HCT116 (cell line): Measurements from ENCODE around the gene CCDC187. TPM values are rescaled to one million over a fixed set of nuclear protein-coding genes. Genes with fewer than 3 reads are reported as not detected.
"Not testable (repeated sequence)": the region's sequence is repeated elsewhere in the genome, so short reads cannot be mapped to it uniquely, and the experiment has no call there.

ENCODE experiments used
- ATAC-seq: fragments of 200-7000 bp; cut with Tn5 transposase; 2 replicates; pipeline ENCODE4 v1.9.1; 2020; ENCODE audit warnings: mild to moderate bottlenecking, moderate library complexity
- BruUV-seq: library from RNA; stranded (reverse); fragments of 400-500 nt; replicated peaks from 2 replicates; lab custom pipeline; 2021; lab: Mats Ljungman, UMichigan
- CTCF ChIA-PET: fragments of 300-600 bp; sonication (Branson Sonifier 250); formaldehyde crosslinking; loops from one replicate; lab custom pipeline; 2021; ENCODE audit warnings: antibody characterized with exemption; lab: Charles Lee
- POLR2A ChIA-PET: fragments of 300-600, 350-600 bp; sonication (Branson Sonifier 250); formaldehyde crosslinking; loops from one replicate; lab custom pipeline; 2021; ENCODE audit warnings: antibody characterized with exemption; lab: Charles Lee
- RAD21 ChIA-PET, 2 experiments: fragments of 300-600 bp; sonication (Branson Sonifier 250); formaldehyde crosslinking; loops; one replicate each; lab custom pipeline; 2023; ENCODE audit warnings: low total read pairs in 2 of 2; ENCODE audit not compliant: uncharacterized antibody in 2 of 2, unreplicated experiment in 2 of 2, low non-redundant PET in 1 of 2; lab: Charles Lee
- DNase-seq: peaks from one replicate; pipeline ENCODE4 v3.0.0-alpha.2; 2010; ENCODE audit warnings: low read depth, low spot score
- H2AFZ ChIP-seq: fragments of 200-600 bp; shearing (Covaris generic), sonication (generic); 2 replicates; pipeline ENCODE4 v1.6.1; 2017; ENCODE audit warnings: low read depth, mixed run types, mixed read lengths, antibody characterized with exemption, low read length; ENCODE audit not compliant: poor library complexity, severe bottlenecking
- H3K27ac ChIP-seq: 2 replicates; pipeline ENCODE4 v1.5.1; 2012; ENCODE audit warnings: low read depth, low read length
- H3K27me3 ChIP-seq: fragments of 200-600 bp; sonication (generic); 2 replicates; pipeline ENCODE4 v1.6.1; 2016; ENCODE audit warnings: mixed run types, low read length, mixed read lengths; ENCODE audit not compliant: insufficient read depth
- H3K36me3 ChIP-seq, 2 experiments: fragments of 200-500 bp in 1 of 2; fragments of 200-600 bp in 1 of 2; sonication (Bioruptor generic) in 1 of 2; sonication (generic) in 1 of 2; 2 replicates each; pipeline versions ENCODE4 v1.5.1 to v1.6.1; 2014 to 2016; ENCODE audit warnings: low read length in 2 of 2, inconsistent platforms in 1 of 2, mixed read lengths in 1 of 2, mixed run types in 1 of 2; ENCODE audit not compliant: insufficient read depth in 2 of 2, control insufficient read depth in 1 of 2
- H3K4me1 ChIP-seq, 2 experiments: fragments of 200-600 bp in 1 of 2; sonication (generic) in 1 of 2; 2 replicates each; pipeline versions ENCODE4 v1.5.1 to v1.6.1; 2012 to 2017; ENCODE audit warnings: low read length in 2 of 2, inconsistent platforms in 1 of 2, mild to moderate bottlenecking in 1 of 2, mixed read lengths in 1 of 2, mixed run types in 1 of 2, moderate library complexity in 1 of 2; ENCODE audit not compliant: insufficient read depth in 2 of 2, control insufficient read depth in 1 of 2
- H3K4me2 ChIP-seq: fragments of 200-600 bp; sonication (generic); 2 replicates; pipeline ENCODE4 v1.6.1; 2017; ENCODE audit warnings: mixed run types, low read length, mixed read lengths
- H3K4me3 ChIP-seq, 2 experiments: fragments of 200-600 bp in 1 of 2; sonication (generic) in 1 of 2; replicated peaks in 1 of 2; 2 replicates each; pipeline ENCODE4 v1.5.1; 2011 to 2016; ENCODE audit warnings: low read length in 2 of 2, control low read depth in 1 of 2, low read depth in 1 of 2, mild to moderate bottlenecking in 1 of 2, mixed read lengths in 1 of 2, mixed run types in 1 of 2
- H3K79me2 ChIP-seq: fragments of 200-600 bp; sonication (generic); 2 replicates; pipeline ENCODE4 v1.6.1; 2017; ENCODE audit warnings: mild to moderate bottlenecking, mixed run types, low read length, moderate library complexity, mixed read lengths; ENCODE audit not compliant: insufficient read depth
- H3K9ac ChIP-seq: fragments of 200-600 bp; sonication (generic); 2 replicates; pipeline ENCODE4 v1.6.1; 2016; ENCODE audit warnings: low read length, mixed read lengths
- H3K9me2 ChIP-seq: fragments of 200-600 bp; sonication (generic), shearing (Covaris generic); 2 replicates; pipeline ENCODE4 v1.6.1; 2017; ENCODE audit warnings: mixed run types, mild to moderate bottlenecking, moderate library complexity; ENCODE audit not compliant: insufficient read depth
- H3K9me3 ChIP-seq, 2 experiments: fragments of 200-500 bp in 1 of 2; fragments of 200-600 bp in 1 of 2; sonication (Bioruptor generic) in 1 of 2; sonication (generic) in 1 of 2; 2 replicates each; pipeline ENCODE4 v1.6.1; 2014 to 2017; ENCODE audit warnings: low read length in 2 of 2, mixed read lengths in 2 of 2, inconsistent platforms in 1 of 2, low read depth in 1 of 2, mild to moderate bottlenecking in 1 of 2, mixed run types in 1 of 2, moderate library complexity in 1 of 2; ENCODE audit not compliant: control insufficient read depth in 1 of 2, insufficient read depth in 1 of 2
- H4K20me1 ChIP-seq: fragments of 200-600 bp; sonication (generic), shearing (Covaris generic); 2 replicates; pipeline ENCODE4 v1.6.1; 2017; ENCODE audit warnings: mixed run types, mild to moderate bottlenecking, moderate library complexity; ENCODE audit not compliant: insufficient read depth
- CBX3 ChIP-seq: IDR thresholded peaks from 2 replicates; pipeline ENCODE4 v1.6.1; 2012; ENCODE audit warnings: low read depth
- CEBPB ChIP-seq: IDR thresholded peaks from 2 replicates; pipeline ENCODE4 v1.6.1; 2012; ENCODE audit warnings: low read depth
- ELF1 ChIP-seq: IDR thresholded peaks from 2 replicates; pipeline ENCODE4 v1.6.1; 2012; ENCODE audit warnings: low read depth, borderline replicate concordance
- SIN3A ChIP-seq: IDR thresholded peaks from 2 replicates; pipeline ENCODE4 v1.6.1; 2012; ENCODE audit warnings: low read depth
- SP1 ChIP-seq: IDR thresholded peaks from 2 replicates; pipeline ENCODE4 v1.6.1; 2012; ENCODE audit warnings: low read depth
- TCF7L2 ChIP-seq: IDR thresholded peaks from 2 replicates; pipeline ENCODE4 v1.7.0; 2011; ENCODE audit warnings: borderline replicate concordance, inconsistent platforms; ENCODE audit not compliant: insufficient read depth, insufficient read length; ENCODE audit errors: extremely low read depth
- ZBTB33 ChIP-seq: IDR thresholded peaks from 2 replicates; pipeline ENCODE4 v1.6.1; 2011; ENCODE audit warnings: mild to moderate bottlenecking, low read length, moderate library complexity; ENCODE audit not compliant: insufficient replicate concordance; ENCODE audit errors: extremely low read depth
- ZNF274 ChIP-seq: fragments of 200-500 bp; sonication (Bioruptor generic); IDR thresholded peaks from 2 replicates; pipeline ENCODE4 v1.6.1; 2014; ENCODE audit warnings: mild to moderate bottlenecking, low read depth, low read length, inconsistent platforms
- intact Hi-C: fragments of 100-400 bp; cut with micrococcal nuclease; formaldehyde crosslinking; loops from 2 replicates; pipeline ENCODE4 v1.10.0; 2022
- total RNA-seq: library from RNA; stranded (reverse); gene quantifications from one replicate; pipeline ENCODE4 v1.2.1, GENCODE V29; 2021; ENCODE audit not compliant: unreplicated experiment
- TF ChIP-seq, protein P1 (sequence below): IDR thresholded peaks from 2 replicates; pipeline ENCODE4 v1.6.1; 2012; ENCODE audit warnings: low read depth

CCDC187 gene
- total RNA-seq, 1 experiment from 2014 or later, result 4.6 TPM

- ChIA-PET CTCF (interaction anchor here (1.6 kb wide), 1 partner anchor 10 kb away, joined by 3 read pairs; no protein-coding TSS in a partner anchor), RAD21 (no interaction called here)
Measured at GRCh38 chr9:136352682-136353081, 48.8 kb upstream of the CCDC187 start.

GRCh38 chr9:136351868-136352267 lies 48.0 kb upstream of the CCDC187 start:
- CTCF ChIA-PET, result interaction anchor here (1.6 kb wide), 1 partner anchor 11 kb away, joined by 3 read pairs; no protein-coding TSS in a partner anchor
- H3K79me2 ChIP-seq, ATAC-seq, H2AFZ ChIP-seq, H3K9ac ChIP-seq, POLR2A ChIA-PET, DNase-seq, H3K36me3 ChIP-seq, H3K27me3 ChIP-seq, H4K20me1 ChIP-seq, H3K27ac ChIP-seq, RAD21 ChIA-PET, H3K4me2 ChIP-seq, H3K9me3 ChIP-seq, BruUV-seq, H3K4me3 ChIP-seq, intact Hi-C loops, H3K9me2 ChIP-seq: not testable (repeated sequence)
- H3K4me1 ChIP-seq, result peaks cover 9 to 22% of the 10 kb centered on the region in 2 experiments; a peak in 3 of 4 replicates

More at GRCh38 chr9:136352682-136353081, 48.8 kb upstream of the CCDC187 start:
- H3K4me1 ChIP-seq, result peaks cover 9 to 22% of the 10 kb centered on the region in 2 experiments; a peak in 3 of 4 replicates
- no TSS peak for BruUV-seq
- H4K20me1 ChIP-seq, result no peaks in the 10 kb centered on the region
- H3K9me3 ChIP-seq, result no peaks in the 10 kb centered on the region
- H3K79me2 ChIP-seq, result no peaks in the 10 kb centered on the region
- no peak overlapping the region for H2AFZ ChIP-seq
- H3K4me2 ChIP-seq, result no peak overlapping the region
- DNase-seq (no peak), ATAC-seq (no peak)
- intact Hi-C loops, result no loop called here
- POLR2A ChIA-PET, result no interaction called here
- no peaks in the 10 kb centered on the region; a peak in 1 of 4 replicates for H3K36me3 ChIP-seq
- TF ChIP-seq SIN3A (no peak), SP1 (no peak), ELF1 (no peak), CEBPB (no peak), TCF7L2 (no peak), ZBTB33 (no peak), ZNF274 (no peak), CBX3 (no peak)
- TF ChIP-seq, protein P1, sequence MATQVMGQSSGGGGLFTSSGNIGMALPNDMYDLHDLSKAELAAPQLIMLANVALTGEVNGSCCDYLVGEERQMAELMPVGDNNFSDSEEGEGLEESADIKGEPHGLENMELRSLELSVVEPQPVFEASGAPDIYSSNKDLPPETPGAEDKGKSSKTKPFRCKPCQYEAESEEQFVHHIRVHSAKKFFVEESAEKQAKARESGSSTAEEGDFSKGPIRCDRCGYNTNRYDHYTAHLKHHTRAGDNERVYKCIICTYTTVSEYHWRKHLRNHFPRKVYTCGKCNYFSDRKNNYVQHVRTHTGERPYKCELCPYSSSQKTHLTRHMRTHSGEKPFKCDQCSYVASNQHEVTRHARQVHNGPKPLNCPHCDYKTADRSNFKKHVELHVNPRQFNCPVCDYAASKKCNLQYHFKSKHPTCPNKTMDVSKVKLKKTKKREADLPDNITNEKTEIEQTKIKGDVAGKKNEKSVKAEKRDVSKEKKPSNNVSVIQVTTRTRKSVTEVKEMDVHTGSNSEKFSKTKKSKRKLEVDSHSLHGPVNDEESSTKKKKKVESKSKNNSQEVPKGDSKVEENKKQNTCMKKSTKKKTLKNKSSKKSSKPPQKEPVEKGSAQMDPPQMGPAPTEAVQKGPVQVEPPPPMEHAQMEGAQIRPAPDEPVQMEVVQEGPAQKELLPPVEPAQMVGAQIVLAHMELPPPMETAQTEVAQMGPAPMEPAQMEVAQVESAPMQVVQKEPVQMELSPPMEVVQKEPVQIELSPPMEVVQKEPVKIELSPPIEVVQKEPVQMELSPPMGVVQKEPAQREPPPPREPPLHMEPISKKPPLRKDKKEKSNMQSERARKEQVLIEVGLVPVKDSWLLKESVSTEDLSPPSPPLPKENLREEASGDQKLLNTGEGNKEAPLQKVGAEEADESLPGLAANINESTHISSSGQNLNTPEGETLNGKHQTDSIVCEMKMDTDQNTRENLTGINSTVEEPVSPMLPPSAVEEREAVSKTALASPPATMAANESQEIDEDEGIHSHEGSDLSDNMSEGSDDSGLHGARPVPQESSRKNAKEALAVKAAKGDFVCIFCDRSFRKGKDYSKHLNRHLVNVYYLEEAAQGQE, result no peak
- H3K27me3 ChIP-seq, result no peaks in the 10 kb centered on the region
- no peaks in the 10 kb centered on the region for H3K9me2 ChIP-seq
- no peak overlapping the region for H3K9ac ChIP-seq
- H3K4me3 ChIP-seq, result no peak overlapping the region
- H3K27ac ChIP-seq, result no peak overlapping the region
